ENCODE data around the gene MEIS1. TPM values are rescaled to one million over a fixed set of nuclear protein-coding genes. Genes with fewer than 3 reads are reported as not detected.

MEIS1 gene
- total RNA-seq, 2 experiments from 2014 or later, result 5.4 to 7.3 TPM

DNA sequence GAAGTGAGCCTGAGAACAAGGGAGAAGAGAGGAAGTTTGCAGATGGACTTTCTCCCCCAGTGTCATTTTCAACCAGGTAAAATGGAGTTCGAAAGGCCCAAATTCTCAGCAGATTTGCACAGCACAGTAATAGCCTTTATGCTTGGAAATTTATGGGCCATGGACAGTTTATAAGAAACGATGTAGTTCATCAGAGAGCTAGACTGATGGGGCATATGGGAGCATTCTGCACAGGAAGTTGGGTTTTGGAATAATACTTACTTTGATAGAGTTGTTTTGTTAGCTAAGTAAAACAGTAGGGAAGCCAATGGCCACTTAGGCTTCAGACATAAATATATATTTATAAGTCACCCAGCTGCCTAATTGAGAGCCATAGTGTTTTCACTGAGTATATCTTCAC, 169.4 kb downstream of the MEIS1 start:
- POLR2A ChIA-PET, result interaction anchor here (0.5 kb wide), 1 partner anchor 662 kb away, joined by 3 read pairs; no protein-coding TSS in a partner anchor
- Histone ChIP-seq H2AFZ (ENCODE audit: low read length) (no peak overlapping the region), H3K27ac (ENCODE audit: low read depth, low read length, poor library complexity, severe bottlenecking) (no peak overlapping the region), H3K9me3 (ENCODE audit: low read length) (no peaks in the 10 kb centered on the region), H3K4me3 (ENCODE audit: low read depth, low read length, poor library complexity, severe bottlenecking) (no peak overlapping the region), H3K9me2 (ENCODE audit: insufficient read depth, low read length) (no peaks in the 10 kb centered on the region), H4K20me1 (ENCODE audit: insufficient read depth, low read length) (no peaks in the 10 kb centered on the region), H3K79me2 (ENCODE audit: insufficient read depth, low read depth, low read length) (no peaks in the 10 kb centered on the region), H3K36me3 (ENCODE audit: insufficient read depth, low read length) (no peaks in the 10 kb centered on the region), H3K4me1 (ENCODE audit: insufficient read depth, low read length, poor library complexity, severe bottlenecking) (no peaks in the 10 kb centered on the region), H3K4me2 (ENCODE audit: low read length) (no peak overlapping the region)
- no peak for DNase-seq (ENCODE audit: low spot score)
- intact Hi-C loops (cut with micrococcal nuclease; ENCODE audit: unreplicated experiment), result no loop called here
- TF ChIP-seq, protein P1, sequence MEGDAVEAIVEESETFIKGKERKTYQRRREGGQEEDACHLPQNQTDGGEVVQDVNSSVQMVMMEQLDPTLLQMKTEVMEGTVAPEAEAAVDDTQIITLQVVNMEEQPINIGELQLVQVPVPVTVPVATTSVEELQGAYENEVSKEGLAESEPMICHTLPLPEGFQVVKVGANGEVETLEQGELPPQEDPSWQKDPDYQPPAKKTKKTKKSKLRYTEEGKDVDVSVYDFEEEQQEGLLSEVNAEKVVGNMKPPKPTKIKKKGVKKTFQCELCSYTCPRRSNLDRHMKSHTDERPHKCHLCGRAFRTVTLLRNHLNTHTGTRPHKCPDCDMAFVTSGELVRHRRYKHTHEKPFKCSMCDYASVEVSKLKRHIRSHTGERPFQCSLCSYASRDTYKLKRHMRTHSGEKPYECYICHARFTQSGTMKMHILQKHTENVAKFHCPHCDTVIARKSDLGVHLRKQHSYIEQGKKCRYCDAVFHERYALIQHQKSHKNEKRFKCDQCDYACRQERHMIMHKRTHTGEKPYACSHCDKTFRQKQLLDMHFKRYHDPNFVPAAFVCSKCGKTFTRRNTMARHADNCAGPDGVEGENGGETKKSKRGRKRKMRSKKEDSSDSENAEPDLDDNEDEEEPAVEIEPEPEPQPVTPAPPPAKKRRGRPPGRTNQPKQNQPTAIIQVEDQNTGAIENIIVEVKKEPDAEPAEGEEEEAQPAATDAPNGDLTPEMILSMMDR (conservative IDR thresholded peaks at IDR 0.05; ENCODE audit: low read length), result no peak
- TF ChIP-seq EZH2phosphoT487 (IDR thresholded peaks at IDR 0.05; ENCODE audit: borderline replicate concordance, low read depth, low read length), result no peak
- CTCF ChIA-PET (ENCODE audit: unreplicated experiment), result no interaction called here
- no TSS peak for BruUV-seq (replicated peaks)

DNA sequence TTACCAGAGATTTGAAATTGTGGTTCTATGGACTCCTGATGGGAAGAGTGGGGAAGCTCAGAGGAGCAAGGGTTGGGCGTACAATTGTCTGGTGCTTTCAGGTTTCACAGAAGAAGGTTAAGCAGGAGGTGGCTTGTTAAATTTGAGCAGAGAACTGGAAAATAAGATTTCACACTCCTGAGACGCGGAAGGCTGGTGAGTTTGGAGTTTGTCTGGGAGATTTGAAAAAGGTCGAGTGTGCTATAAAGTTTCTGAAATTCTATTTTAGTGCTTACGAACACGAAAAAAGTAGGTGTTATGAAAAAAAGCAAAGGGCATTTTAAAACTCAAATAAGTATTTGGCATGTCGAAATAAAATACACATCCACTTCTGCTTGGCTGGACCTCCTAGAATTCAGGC, 170.1 kb downstream of the MEIS1 start:
- no peak overlapping the region for H3K4me2 ChIP-seq (ENCODE audit: low read length)
- H3K9me3 ChIP-seq (ENCODE audit: low read length), result no peaks in the 10 kb centered on the region
- ChIA-PET CTCF (ENCODE audit: unreplicated experiment) (no interaction called here), POLR2A (interaction anchor here (0.7 kb wide), 1 partner anchor 1821 kb away, joined by 3 read pairs; no protein-coding TSS in a partner anchor)
- no peak overlapping the region for H3K27ac ChIP-seq (ENCODE audit: low read depth, low read length, poor library complexity, severe bottlenecking)
- no peak for DNase-seq (ENCODE audit: low spot score)
- no TSS peak for BruUV-seq (replicated peaks)
- intact Hi-C loops (cut with micrococcal nuclease; ENCODE audit: unreplicated experiment), result no loop called here
- no peaks in the 10 kb centered on the region for H3K36me3 ChIP-seq (ENCODE audit: insufficient read depth, low read length)
- no peaks in the 10 kb centered on the region for H3K79me2 ChIP-seq (ENCODE audit: insufficient read depth, low read depth, low read length)
- TF ChIP-seq EZH2phosphoT487 (IDR thresholded peaks at IDR 0.05; ENCODE audit: borderline replicate concordance, low read depth, low read length), result no peak
- TF ChIP-seq, protein P1 (conservative IDR thresholded peaks at IDR 0.05; ENCODE audit: low read length), result no peak
- no peak overlapping the region for H3K4me3 ChIP-seq (ENCODE audit: low read depth, low read length, poor library complexity, severe bottlenecking)
- H4K20me1 ChIP-seq (ENCODE audit: insufficient read depth, low read length), result no peaks in the 10 kb centered on the region
- H3K9me2 ChIP-seq (ENCODE audit: insufficient read depth, low read length), result no peaks in the 10 kb centered on the region
- H3K4me1 ChIP-seq (ENCODE audit: insufficient read depth, low read length, poor library complexity, severe bottlenecking), result no peaks in the 10 kb centered on the region
- H2AFZ ChIP-seq (ENCODE audit: low read length), result no peak overlapping the region

DNA sequence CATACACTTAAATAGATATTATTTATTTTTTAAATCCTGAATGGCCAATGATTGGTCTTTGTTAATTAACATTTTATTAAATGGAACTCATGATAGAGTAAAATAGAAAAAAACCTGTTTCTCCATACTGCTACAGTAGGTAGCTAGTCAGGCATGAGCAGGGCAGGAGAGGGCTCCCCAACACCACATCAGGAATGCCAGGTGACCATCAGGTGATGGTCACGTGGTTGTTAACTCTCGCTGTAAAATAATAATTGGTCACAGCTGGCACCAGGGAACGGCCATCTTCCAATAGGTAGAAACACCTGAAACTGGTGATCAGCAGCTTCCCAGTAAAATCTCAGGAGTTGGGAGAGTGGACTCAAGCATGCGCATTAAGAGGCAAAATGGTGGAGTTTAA, 172.2 kb downstream of the MEIS1 start:
- Histone ChIP-seq H2AFZ (ENCODE audit: low read length) (no peak overlapping the region), H3K9me3 (ENCODE audit: low read length) (no peaks in the 10 kb centered on the region), H3K27ac (ENCODE audit: low read depth, low read length, poor library complexity, severe bottlenecking) (no peak overlapping the region), H3K36me3 (ENCODE audit: insufficient read depth, low read length) (no peaks in the 10 kb centered on the region), H3K4me2 (ENCODE audit: low read length) (no peak overlapping the region), H3K4me3 (ENCODE audit: low read depth, low read length, poor library complexity, severe bottlenecking) (no peak overlapping the region), H3K4me1 (ENCODE audit: insufficient read depth, low read length, poor library complexity, severe bottlenecking) (no peaks in the 10 kb centered on the region), H4K20me1 (ENCODE audit: insufficient read depth, low read length) (no peaks in the 10 kb centered on the region), H3K9me2 (ENCODE audit: insufficient read depth, low read length) (no peaks in the 10 kb centered on the region), H3K79me2 (ENCODE audit: insufficient read depth, low read depth, low read length) (no peaks in the 10 kb centered on the region)
- BruUV-seq (replicated peaks), result no TSS peak
- CTCF ChIA-PET (ENCODE audit: unreplicated experiment), result no interaction called here
- DNase-seq (ENCODE audit: low spot score), result no peak
- TF ChIP-seq, protein P1 (conservative IDR thresholded peaks at IDR 0.05; ENCODE audit: low read length), result no peak
- no peak for TF ChIP-seq EZH2phosphoT487 (IDR thresholded peaks at IDR 0.05; ENCODE audit: borderline replicate concordance, low read depth, low read length)
- intact Hi-C loops (cut with micrococcal nuclease; ENCODE audit: unreplicated experiment), result no loop called here
- POLR2A ChIA-PET, result no interaction called here
